GM18511 (cell line): ENCODE results near the gene ITGAV.

ENCODE experiments used
- ATAC-seq: cut with Tn5 transposase; IDR thresholded peaks from one replicate; pipeline ENCODE4 v1.9.1; 2021; ENCODE audit warnings: mild to moderate bottlenecking, moderate library complexity; ENCODE audit not compliant: unreplicated experiment

ITGAV gene

DNA sequence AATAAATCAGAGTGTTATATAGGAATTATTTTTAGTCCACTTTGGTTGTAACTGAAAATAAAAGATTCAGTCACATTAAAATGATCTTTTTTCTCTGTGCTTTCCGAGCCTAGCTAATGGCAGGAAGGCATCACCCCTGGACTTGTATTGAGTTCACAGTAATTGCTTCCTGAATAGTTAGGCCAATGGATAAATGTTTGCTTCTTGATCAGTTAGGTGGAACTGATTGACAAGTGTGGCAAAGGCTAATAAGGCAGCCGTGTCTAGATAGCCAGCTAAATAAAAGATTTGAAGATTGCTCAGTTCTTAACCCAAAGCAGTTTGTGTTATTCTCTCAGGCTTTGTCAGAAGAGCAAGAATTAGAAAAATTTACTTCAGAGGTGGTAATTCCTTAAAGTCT is 124.8 kb downstream of the ITGAV start:
- no peak for ATAC-seq

GRCh38 chr2:186716004-186716403 is 126.1 kb downstream of the ITGAV start:
- ATAC-seq, result no peak

GRCh38 chr2:186716899-186717298 is 127.0 kb downstream of the ITGAV start:
- no peak for ATAC-seq

- ATAC-seq, result no peak
Measured at GRCh38 chr2:186717320-186718007, 127.6 kb downstream of the ITGAV start.

DNA sequence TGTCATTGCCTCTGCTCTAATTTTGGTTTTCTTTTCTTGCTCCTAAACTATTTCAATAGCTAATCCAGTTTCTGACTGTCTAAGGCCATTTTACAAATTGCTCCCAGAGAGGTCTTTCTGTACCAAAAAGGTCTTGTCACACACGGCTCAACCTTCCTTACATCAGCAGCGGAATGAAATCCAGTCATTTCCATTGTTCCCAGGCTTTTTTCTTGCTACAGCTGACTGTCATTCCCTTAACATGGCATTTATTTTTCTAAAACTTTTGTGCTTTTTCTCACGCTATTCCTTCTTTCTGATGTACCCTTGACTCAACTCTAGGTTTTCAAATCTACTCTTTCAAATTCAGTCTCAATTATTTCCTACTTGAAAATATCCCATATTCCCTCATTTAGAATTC is 128.3 kb downstream of the ITGAV start:
- ATAC-seq, result no peak

DNA sequence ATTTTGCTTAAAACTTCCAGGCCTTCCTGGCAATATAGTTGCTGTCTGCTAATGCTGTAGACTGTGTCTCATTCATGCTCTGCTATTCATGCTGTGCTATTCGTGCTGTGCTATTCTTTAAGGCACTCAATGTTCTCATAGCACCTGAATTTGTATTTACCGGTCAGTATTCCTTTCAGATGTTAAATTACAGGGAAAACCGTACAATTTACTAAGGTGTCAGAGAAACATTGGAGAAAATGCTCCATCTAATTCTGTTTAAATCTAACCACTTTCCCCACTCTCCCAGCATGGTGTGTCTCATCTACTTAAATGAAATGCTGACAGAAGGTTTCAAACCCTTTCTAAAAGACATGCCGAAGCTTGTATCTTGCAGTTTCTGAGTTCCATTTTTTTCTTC is 129.0 kb downstream of the ITGAV start:
- no peak for ATAC-seq

DNA sequence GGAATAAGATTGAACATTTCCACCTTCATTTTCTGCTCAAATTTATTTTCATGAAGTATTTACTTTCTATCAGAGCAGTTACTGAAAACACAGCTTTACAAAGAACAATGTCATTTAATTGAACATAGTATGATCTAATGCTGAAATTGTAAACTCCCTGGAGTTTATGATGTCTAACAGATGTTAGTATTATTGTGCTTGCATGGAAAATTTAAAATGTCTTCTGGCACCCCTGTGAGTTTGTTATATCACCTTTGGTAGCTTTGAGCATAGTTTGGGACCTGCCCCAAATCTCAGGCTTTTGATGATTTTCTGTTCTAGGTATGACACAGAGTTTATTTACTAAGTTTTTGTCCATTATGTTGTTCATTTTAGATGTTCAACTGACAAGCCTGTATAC is 132.1 kb downstream of the ITGAV start:
- no peak for ATAC-seq

- ATAC-seq, result no peak
Measured at GRCh38 chr2:186724736-186725135, 134.9 kb downstream of the ITGAV start.

DNA sequence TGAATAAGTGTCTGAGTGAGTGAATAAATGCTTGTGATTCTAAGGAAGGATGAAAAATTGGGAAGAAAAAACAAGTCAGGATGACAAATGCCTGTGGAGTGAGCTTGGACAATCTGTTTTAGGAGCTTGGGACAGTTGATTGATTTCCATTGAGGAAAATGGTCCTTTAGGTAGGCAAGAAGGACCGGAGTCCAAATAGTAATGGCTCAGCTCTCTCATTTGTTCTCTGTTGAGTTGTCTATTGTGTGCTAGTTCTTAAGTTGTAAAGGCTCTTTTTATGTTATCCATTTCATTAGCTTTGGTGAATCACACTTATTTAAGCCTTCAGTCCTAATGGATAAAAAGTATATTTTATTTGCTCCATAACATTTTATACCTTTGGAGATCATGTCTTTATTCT is 135.9 kb downstream of the ITGAV start:
- no peak for ATAC-seq

- ATAC-seq, result no peak
Measured at GRCh38 chr2:186726938-186727337, 137.1 kb downstream of the ITGAV start.

DNA sequence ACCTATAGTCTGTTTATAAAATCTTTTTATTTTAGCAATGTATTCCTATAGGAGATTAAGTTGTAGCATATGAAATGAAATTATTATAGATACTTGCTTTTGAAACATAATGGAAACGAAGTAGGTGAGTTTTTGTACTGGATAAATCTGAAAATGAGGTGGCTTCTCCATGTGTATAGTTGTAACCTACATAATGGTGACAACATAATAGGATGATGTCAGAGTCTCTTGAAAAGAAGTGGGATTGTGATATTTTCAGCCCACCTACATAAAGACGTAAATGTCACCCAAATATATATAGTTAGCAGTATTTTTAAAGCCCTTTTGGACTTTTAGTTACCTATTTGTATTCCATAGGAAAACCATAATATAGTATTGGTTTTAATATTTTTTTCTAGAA is 138.8 kb downstream of the ITGAV start:
- no peak for ATAC-seq
